Prostate gland (tissue), 2 donors: Measurements from ENCODE around the gene SLC7A4. TPM values are rescaled to one million over a fixed set of nuclear protein-coding genes. Genes with fewer than 3 reads are reported as not detected.

ENCODE experiments used
- DNase-seq: peaks from one replicate; pipeline ENCODE4 v3.0.0-alpha.2; 2019; ENCODE audit warnings: low spot score
- H3K27ac ChIP-seq, 2 donors: fragments of 200-600 bp; sonication (generic); 2 replicates each; pipeline ENCODE4 v1.5.1; 2017 to 2019
- H3K27me3 ChIP-seq: fragments of 200-600 bp; sonication (generic); replicated peaks from 2 replicates; pipeline ENCODE4 v1.5.1; 2019; ENCODE audit not compliant: insufficient read depth
- H3K36me3 ChIP-seq, 2 donors: fragments of 200-600 bp; sonication (generic); 1 replicate in 1 of 2; 2 replicates in 1 of 2; pipeline versions ENCODE4 v1.5.1 to v1.8.1; 2017 to 2019
- H3K4me1 ChIP-seq: fragments of 200-600 bp; sonication (generic); replicated peaks from 2 replicates; pipeline ENCODE4 v1.5.1; 2019
- H3K4me3 ChIP-seq, 2 donors: fragments of 200-600 bp; sonication (generic); 2 replicates each; pipeline ENCODE4 v1.5.1; 2017 to 2019
- H3K9me3 ChIP-seq: fragments of 200-600 bp; sonication (generic); 2 replicates; pipeline ENCODE4 v1.5.1; 2017
- CTCF ChIP-seq, 4 experiments: fragments of 200-600 bp in 2 of 4; fragments of 450-650 bp in 2 of 4; sonication (generic) in 2 of 4; IDR thresholded peaks; 1 replicate in 3 of 4; 2 replicates in 1 of 4; pipeline ENCODE4 v1.5.1; 2016 to 2019; ENCODE audit warnings: antibody characterized with exemption in 4 of 4, mild to moderate bottlenecking in 2 of 4, moderate library complexity in 2 of 4
- POLR2A ChIP-seq: fragments of 450-650 bp; IDR thresholded peaks from one replicate; pipeline ENCODE4 v1.6.1; 2016; ENCODE audit warnings: antibody characterized with exemption, mild to moderate bottlenecking
- POLR2AphosphoS5 ChIP-seq: sonication (generic); formaldehyde crosslinking; IDR thresholded peaks from one replicate; pipeline ENCODE4 v1.6.1; 2017; ENCODE audit warnings: antibody characterized with exemption
- WGBS: methylation state at CpG from one replicate; pipeline ENCODE4 v1.1.5; 2018; 5-methylcytosine and 5-hydroxymethylcytosine counted together
- intact Hi-C: fragments of 100-400 bp; cut with DNase I; formaldehyde crosslinking; loops from one replicate; pipeline ENCODE4 v1.14.2; 2022
- total RNA-seq, 2 donors: library from RNA; depleted of rRNA; stranded (reverse); fragments of >200 nt; gene quantifications; one replicate each; pipeline ENCODE4 v1.1.0, GENCODE V29; 2016

SLC7A4 gene
- total RNA-seq, 2 donors from 2014 or later, result 13.0 to 53.9 TPM

GRCh38 chr22:21055880-21056319, 23.5 kb upstream of the SLC7A4 start:
- TF ChIP-seq POLR2A, result no peak
- TF ChIP-seq POLR2AphosphoS5, result no peak
- TF ChIP-seq CTCF (IDR thresholded peaks at IDR 0.05), result no peak
- Histone ChIP-seq H3K4me3 (no peak overlapping the region), H3K27me3 (no peaks in the 10 kb centered on the region), H3K9me3 (no peaks in the 10 kb centered on the region), H3K27ac (no peak overlapping the region), H3K4me1 (no peaks in the 10 kb centered on the region), H3K36me3 (no peaks in the 10 kb centered on the region)
- intact Hi-C loops, result no loop called here
- WGBS, result 62% methylated on average over 7 of the region's 7 CpGs
- DNase-seq, result no peak

- Histone ChIP-seq H3K27me3 (no peaks in the 10 kb centered on the region), H3K36me3 (no peaks in the 10 kb centered on the region), H3K9me3 (no peaks in the 10 kb centered on the region), H3K4me3 (no peak overlapping the region), H3K4me1 (no peaks in the 10 kb centered on the region), H3K27ac (no peak overlapping the region)
- intact Hi-C loops, result no loop called here
- DNase-seq, result no peak
- 54% methylated on average over 4 of the region's 4 CpGs for WGBS
- TF ChIP-seq POLR2A (no peak), CTCF (IDR thresholded peaks at IDR 0.05) (no peak), POLR2AphosphoS5 (no peak)
Measured at GRCh38 chr22:21055564-21055834, 23.1 kb upstream of the SLC7A4 start.

GRCh38 chr22:21054714-21055563, 22.6 kb upstream of the SLC7A4 start:
- no peak overlapping the region for H3K4me3 ChIP-seq
- H3K4me1 ChIP-seq, result no peaks in the 10 kb centered on the region
- DNase-seq, result no peak
- H3K9me3 ChIP-seq, result no peaks in the 10 kb centered on the region
- WGBS, result 86% methylated on average over 11 of the region's 11 CpGs
- H3K27me3 ChIP-seq, result no peaks in the 10 kb centered on the region
- no peaks in the 10 kb centered on the region for H3K36me3 ChIP-seq
- intact Hi-C loops, result no loop called here
- no peak for TF ChIP-seq POLR2A
- TF ChIP-seq CTCF (IDR thresholded peaks at IDR 0.05), result no peak
- TF ChIP-seq POLR2AphosphoS5, result no peak
- H3K27ac ChIP-seq, result no peak overlapping the region

- Histone ChIP-seq H3K36me3 (no peaks in the 10 kb centered on the region), H3K9me3 (no peaks in the 10 kb centered on the region), H3K27me3 (no peaks in the 10 kb centered on the region), H3K4me3 (no peak overlapping the region), H3K4me1 (no peaks in the 10 kb centered on the region), H3K27ac (no peak overlapping the region)
- no peak for DNase-seq
- 91% methylated on average over 15 of the region's 15 CpGs for WGBS
- TF ChIP-seq POLR2AphosphoS5 (no peak), CTCF (IDR thresholded peaks at IDR 0.05) (no peak), POLR2A (no peak)
- intact Hi-C loops, result no loop called here
Measured at GRCh38 chr22:21054046-21054713, 21.8 kb upstream of the SLC7A4 start.
